ENCODE results near the gene HSPB1. TPM values are rescaled to one million over a fixed set of nuclear protein-coding genes. Genes with fewer than 3 reads are reported as not detected.

The HSPB1 gene
- total and polyA plus RNA-seq, 2 of the 13 experiments (the other 11 are each of a cell fraction or from before 2014, with no cell fraction given) = 21.0 to 38.6 TPM

- TF ChIP-seq, protein P1, sequence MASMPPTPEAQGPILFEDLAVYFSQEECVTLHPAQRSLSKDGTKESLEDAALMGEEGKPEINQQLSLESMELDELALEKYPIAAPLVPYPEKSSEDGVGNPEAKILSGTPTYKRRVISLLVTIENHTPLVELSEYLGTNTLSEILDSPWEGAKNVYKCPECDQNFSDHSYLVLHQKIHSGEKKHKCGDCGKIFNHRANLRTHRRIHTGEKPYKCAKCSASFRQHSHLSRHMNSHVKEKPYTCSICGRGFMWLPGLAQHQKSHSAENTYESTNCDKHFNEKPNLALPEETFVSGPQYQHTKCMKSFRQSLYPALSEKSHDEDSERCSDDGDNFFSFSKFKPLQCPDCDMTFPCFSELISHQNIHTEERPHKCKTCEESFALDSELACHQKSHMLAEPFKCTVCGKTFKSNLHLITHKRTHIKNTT (CRISPR knock-in tag; IDR thresholded peaks at IDR 0.05) = no peak
- TF ChIP-seq SNAI1 (CRISPR knock-in tag; IDR thresholded peaks at IDR 0.05; ENCODE audit: borderline replicate concordance) (peak; percentile 43; the same call in 1 of the 2 replicates), ZMYM3 (CRISPR knock-in tag; IDR thresholded peaks at IDR 0.05) (0 out of 2 replicates have a peak, but pooled peaks have one; percentile 17), NONO (IDR thresholded peaks at IDR 0.05) (no peak), NONO (CRISPR knock-in tag; conservative IDR thresholded peaks at IDR 0.05) (peak; percentile 27; the same call in 1 of the 2 replicates), BHLHE40 (IDR thresholded peaks at IDR 0.05; ENCODE audit: low read length) (no peak), JUNB (CRISPR knock-in tag; IDR thresholded peaks at IDR 0.05; ENCODE audit: borderline replicate concordance) (no peak), ZNF780A (CRISPR knock-in tag; IDR thresholded peaks at IDR 0.05) (no peak), GABPB1 (CRISPR knock-in tag; IDR thresholded peaks at IDR 0.05) (peak; percentile 68), SATB2 (CRISPR knock-in tag; IDR thresholded peaks at IDR 0.05) (no peak), ZNF562 (CRISPR knock-in tag; IDR thresholded peaks at IDR 0.05; ENCODE audit: borderline replicate concordance) (no peak), NFKB2 (CRISPR knock-in tag; IDR thresholded peaks at IDR 0.05; ENCODE audit: borderline replicate concordance) (no peak; the same call in 1 of the 2 replicates), ZNF512B (CRISPR knock-in tag; IDR thresholded peaks at IDR 0.05; ENCODE audit: borderline replicate concordance) (no peak), ETV6 (CRISPR knock-in tag; conservative IDR thresholded peaks at IDR 0.05) (no peak), ETV5 (CRISPR knock-in tag; IDR thresholded peaks at IDR 0.05; ENCODE audit: borderline replicate concordance) (peak; percentile 73; the same call in 1 of the 2 replicates)
- TF ChIP-seq, protein P2, sequence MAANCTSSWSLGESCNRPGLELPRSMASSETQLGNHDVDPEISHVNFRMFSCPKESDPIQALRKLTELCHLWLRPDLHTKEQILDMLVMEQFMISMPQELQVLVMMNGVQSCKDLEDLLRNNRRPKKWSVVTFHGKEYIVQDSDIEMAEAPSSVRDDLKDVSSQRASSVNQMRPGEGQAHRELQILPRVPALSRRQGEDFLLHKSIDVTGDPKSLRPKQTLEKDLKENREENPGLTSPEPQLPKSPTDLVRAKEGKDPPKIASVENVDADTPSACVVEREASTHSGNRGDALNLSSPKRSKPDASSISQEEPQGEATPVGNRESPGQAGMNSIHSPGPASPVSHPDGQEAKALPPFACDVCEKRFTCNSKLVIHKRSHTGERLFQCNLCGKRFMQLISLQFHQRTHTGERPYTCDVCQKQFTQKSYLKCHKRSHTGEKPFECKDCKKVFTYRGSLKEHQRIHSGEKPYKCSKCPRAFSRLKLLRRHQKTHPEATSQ (CRISPR knock-in tag; IDR thresholded peaks at IDR 0.05; ENCODE audit: borderline replicate concordance) = no peak
- TF ChIP-seq, protein P3, sequence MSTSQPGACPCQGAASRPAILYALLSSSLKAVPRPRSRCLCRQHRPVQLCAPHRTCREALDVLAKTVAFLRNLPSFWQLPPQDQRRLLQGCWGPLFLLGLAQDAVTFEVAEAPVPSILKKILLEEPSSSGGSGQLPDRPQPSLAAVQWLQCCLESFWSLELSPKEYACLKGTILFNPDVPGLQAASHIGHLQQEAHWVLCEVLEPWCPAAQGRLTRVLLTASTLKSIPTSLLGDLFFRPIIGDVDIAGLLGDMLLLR (CRISPR knock-in tag; IDR thresholded peaks at IDR 0.05) = no peak
Observed at GRCh38 chr7:76303202-76304147, 1.0 kb downstream of the HSPB1 start (continued).

Measured in HepG2 (cell line).